OCI-LY7 (cell line): ENCODE results near the gene COL25A1. TPM values are rescaled to one million over a fixed set of nuclear protein-coding genes. Genes with fewer than 3 reads are reported as not detected.
"Not testable (repeated sequence)": the region's sequence is repeated elsewhere in the genome, so short reads cannot be mapped to it uniquely, and the experiment has no call there.

Experiments
- BruUV-seq: library from RNA; stranded (reverse); fragments of 400-500 nt; replicated peaks from 2 replicates; lab custom pipeline; 2021; lab: Mats Ljungman, UMichigan
- CTCF ChIA-PET: fragments of 300-600 bp; sonication (Branson Sonifier 250); formaldehyde crosslinking; loops from one replicate; lab custom pipeline; 2022; ENCODE audit warnings: antibody characterized with exemption; ENCODE audit not compliant: unreplicated experiment; lab: Charles Lee
- POLR2A ChIA-PET: fragments of 300-600 bp; sonication (Branson Sonifier 250); formaldehyde crosslinking; loops from one replicate; lab custom pipeline; 2022; ENCODE audit warnings: antibody characterized with exemption; lab: Charles Lee
- DNase-seq: peaks from one replicate; pipeline ENCODE4 v3.0.0-alpha.2; 2015; ENCODE audit warnings: low spot score
- H2AFZ ChIP-seq: fragments of 200-600 bp; sonication (generic), shearing (Covaris generic); 2 replicates; pipeline ENCODE4 v1.6.1; 2014; ENCODE audit warnings: mild to moderate bottlenecking, antibody characterized with exemption, low read length, moderate library complexity
- H3K27ac ChIP-seq: fragments of 200-600 bp; sonication (generic); 2 replicates; pipeline ENCODE4 v1.5.1; 2014; ENCODE audit warnings: mixed run types, low read depth, mild to moderate bottlenecking, moderate library complexity, low read length, inconsistent platforms; ENCODE audit not compliant: poor library complexity, severe bottlenecking
- H3K36me3 ChIP-seq: fragments of 200-600 bp; sonication (generic); 2 replicates; pipeline ENCODE4 v1.6.1; 2014; ENCODE audit warnings: mild to moderate bottlenecking, antibody characterized with exemption, low read length, moderate library complexity, mixed read lengths; ENCODE audit not compliant: insufficient read depth
- H3K4me1 ChIP-seq: fragments of 200-600 bp; sonication (generic); 2 replicates; pipeline ENCODE4 v1.5.1; 2014; ENCODE audit warnings: mild to moderate bottlenecking, low read length; ENCODE audit not compliant: insufficient read depth, poor library complexity, severe bottlenecking
- H3K4me2 ChIP-seq: fragments of 200-600 bp; sonication (generic); 2 replicates; pipeline ENCODE4 v1.6.1; 2014; ENCODE audit warnings: mild to moderate bottlenecking, low read length
- H3K4me3 ChIP-seq: fragments of 200-600 bp; sonication (generic); 2 replicates; pipeline ENCODE4 v1.5.1; 2014; ENCODE audit warnings: mild to moderate bottlenecking, low read depth, low read length; ENCODE audit not compliant: poor library complexity, severe bottlenecking
- H3K79me2 ChIP-seq: fragments of 200-600 bp; sonication (generic); 2 replicates; pipeline ENCODE4 v1.6.1; 2016; ENCODE audit warnings: low read depth, mild to moderate bottlenecking, low read length, moderate library complexity, mixed read lengths; ENCODE audit not compliant: insufficient read depth
- H3K9me2 ChIP-seq: fragments of 200-600 bp; sonication (generic); 2 replicates; pipeline ENCODE4 v1.6.1; 2016; ENCODE audit warnings: mild to moderate bottlenecking, low read length, mixed read lengths; ENCODE audit not compliant: insufficient read depth
- H3K9me3 ChIP-seq: fragments of 200-600 bp; sonication (generic); 2 replicates; pipeline ENCODE4 v1.6.1; 2014; ENCODE audit warnings: mild to moderate bottlenecking, mixed run types, low read length, mixed read lengths
- H4K20me1 ChIP-seq: fragments of 200-600 bp; sonication (generic); 2 replicates; pipeline ENCODE4 v1.6.1; 2014; ENCODE audit warnings: mild to moderate bottlenecking, antibody characterized with exemption, low read length, moderate library complexity, mixed read lengths; ENCODE audit not compliant: insufficient read depth
- CTCF ChIP-seq: fragments of 200-600 bp; sonication (generic); conservative IDR thresholded peaks from 2 replicates; pipeline ENCODE4 v1.5.1; 2014; ENCODE audit warnings: mild to moderate bottlenecking, antibody characterized with exemption, low read length, moderate library complexity, mixed read lengths
- EZH2phosphoT487 ChIP-seq: fragments of 200-600 bp; sonication (generic); IDR thresholded peaks from 2 replicates; pipeline ENCODE4 v1.6.1; 2018; ENCODE audit warnings: low read depth, borderline replicate concordance, mild to moderate bottlenecking, mixed run types, antibody characterized with exemption, low read length, moderate library complexity, mixed read lengths
- intact Hi-C: fragments of 100-400 bp; cut with micrococcal nuclease; formaldehyde crosslinking; loops from one replicate; pipeline ENCODE4 v1.10.0; 2022; ENCODE audit not compliant: unreplicated experiment
- total RNA-seq, 2 experiments: library from RNA; depleted of rRNA in 1 of 2; stranded (reverse); fragments of >200 nt in 1 of 2; shearing (Covaris generic) in 1 of 2; gene quantifications; 2 replicates each; pipeline ENCODE4 v1.2.3, GENCODE V29; 2014 to 2022

COL25A1 gene
- total RNA-seq, 2 experiments from 2014 or later, result not detected

- Histone ChIP-seq H3K4me1 (no peaks in the 10 kb centered on the region), H4K20me1 (no peaks in the 10 kb centered on the region), H3K27ac (no peak overlapping the region), H3K4me3 (no peak overlapping the region), H3K36me3 (no peaks in the 10 kb centered on the region), H3K4me2 (no peak overlapping the region), H3K79me2 (no peaks in the 10 kb centered on the region), H3K9me2 (no peaks in the 10 kb centered on the region), H2AFZ (no peak overlapping the region), H3K9me3 (no peaks in the 10 kb centered on the region)
- TF ChIP-seq EZH2phosphoT487 (no peak), CTCF (no peak)
- intact Hi-C loops, result no loop called here
- ChIA-PET POLR2A (interaction anchor here (0.7 to 1.0 kb wide), 2 partner anchors 11 to 811 kb away, joined by 3 read pairs; no protein-coding TSS in a partner anchor), CTCF (no interaction called here)
- DNase-seq, result no peak
- no TSS peak for BruUV-seq
These were observed 225.0 kb downstream of the COL25A1 start for GRCh38 chr4:109077505-109077904.

- H3K4me1 ChIP-seq, H3K36me3 ChIP-seq, H2AFZ ChIP-seq, H3K27ac ChIP-seq, H3K9me3 ChIP-seq, H3K9me2 ChIP-seq, DNase-seq, H3K4me2 ChIP-seq, H4K20me1 ChIP-seq, intact Hi-C loops, H3K4me3 ChIP-seq, CTCF ChIA-PET, H3K79me2 ChIP-seq, BruUV-seq: not testable (repeated sequence)
- POLR2A ChIA-PET, result interaction anchor here (0.7 to 1.0 kb wide), 2 partner anchors 10 to 812 kb away, joined by 3 read pairs; no protein-coding TSS in a partner anchor
- TF ChIP-seq CTCF, result 0 out of 2 replicates have a peak, but pooled peaks have one; percentile 18
These were observed 225.7 kb downstream of the COL25A1 start for GRCh38 chr4:109076709-109077108.

- H3K4me2 ChIP-seq, result no peak overlapping the region
- DNase-seq, result no peak
- no peaks in the 10 kb centered on the region for H3K79me2 ChIP-seq
- H3K27ac ChIP-seq, result no peak overlapping the region
- H3K4me3 ChIP-seq, result no peak overlapping the region
- intact Hi-C loops, result no loop called here
- H4K20me1 ChIP-seq, result no peaks in the 10 kb centered on the region
- no peaks in the 10 kb centered on the region for H3K9me3 ChIP-seq
- BruUV-seq, result no TSS peak
- H3K36me3 ChIP-seq, result no peaks in the 10 kb centered on the region
- no peaks in the 10 kb centered on the region for H3K4me1 ChIP-seq
- POLR2A ChIA-PET, result no interaction called here
- no peaks in the 10 kb centered on the region for H3K9me2 ChIP-seq
- H2AFZ ChIP-seq, result no peak overlapping the region
- CTCF ChIA-PET, result no interaction called here
- no peak for TF ChIP-seq CTCF
- TF ChIP-seq EZH2phosphoT487, result no peak
These were observed 226.8 kb downstream of the COL25A1 start for GRCh38 chr4:109075621-109076020.
